K562 (cell line): ENCODE data around the gene ZBTB49. TPM values are rescaled to one million over a fixed set of nuclear protein-coding genes. Genes with fewer than 3 reads are reported as not detected.

ENCODE experiments used
- ATAC-seq: fragments of 200-7000 bp; cut with Tn5 transposase; 3 replicates; pipeline ENCODE4 v1.9.1; 2020; ENCODE audit warnings: moderate library complexity
- BruUV-seq: library from RNA; stranded (reverse); fragments of 400-500 nt; replicated peaks from 2 replicates; lab custom pipeline; 2021; lab: Mats Ljungman, UMichigan
- CTCF ChIA-PET: fragments of 300-600 bp; formaldehyde crosslinking; extraction: SDS; loops from one replicate; lab custom pipeline; 2021; ENCODE audit warnings: low intra/inter-chr PET ratio; lab: Yijun Ruan, JAX
- POLR2A ChIA-PET: fragments of 300-600, 350-650 bp; sonication (Branson Sonifier 250); formaldehyde crosslinking; extraction: SDS; loops from one replicate; lab custom pipeline; 2021; ENCODE audit warnings: antibody characterized with exemption, inconsistent platforms; lab: Yijun Ruan, JAX
- DNase-seq, 4 experiments: peaks; one replicate each; pipeline versions ENCODE4 v3.0.0 to v3.0.0-alpha.2; 2011 to 2018; ENCODE audit warnings: low spot score in 3 of 4, mixed read lengths in 3 of 4; ENCODE audit errors: extremely low read depth in 1 of 4
- FAIRE-seq: peaks from 2 replicates; lab custom pipeline; 2011; peaks lifted over from hg19 to GRCh38; lab: Jason Lieb, UNC
- H2AFZ ChIP-seq: 2 replicates; pipeline ENCODE4 v1.6.0; 2011; ENCODE audit warnings: low read depth, low read length, control low read depth, inconsistent platforms
- H3K27ac ChIP-seq: fragments of 200-600 bp; 3 replicates; pipeline ENCODE4 v1.8.0; 2011; ENCODE audit warnings: low read depth, mild to moderate bottlenecking, control low read depth, inconsistent platforms, low read length, moderate library complexity, mixed read lengths; ENCODE audit errors: extremely low read depth
- H3K27me3 ChIP-seq, 2 experiments: fragments of 300-600 bp in 1 of 2; 2 replicates in 1 of 2; 3 replicates in 1 of 2; pipeline versions ENCODE4 v1.6.0 to v1.8.0; 2011; ENCODE audit warnings: inconsistent platforms in 2 of 2, low read length in 2 of 2, mild to moderate bottlenecking in 1 of 2, mixed read lengths in 1 of 2, moderate library complexity in 1 of 2; ENCODE audit not compliant: control insufficient read depth in 2 of 2, insufficient read depth in 2 of 2
- H3K36me3 ChIP-seq: fragments of 300-600 bp; 3 replicates; pipeline ENCODE4 v1.8.0; 2011; ENCODE audit warnings: mild to moderate bottlenecking, low read length, inconsistent platforms; ENCODE audit not compliant: control insufficient read depth, insufficient read depth
- H3K4me1 ChIP-seq, 2 experiments: fragments of 200-600 bp in 1 of 2; replicated peaks in 1 of 2; 2 replicates in 1 of 2; 3 replicates in 1 of 2; pipeline versions ENCODE4 v1.5.1 to v1.8.0; 2011; ENCODE audit warnings: inconsistent platforms in 2 of 2, low read length in 2 of 2, mild to moderate bottlenecking in 1 of 2, mixed read lengths in 1 of 2, moderate library complexity in 1 of 2; ENCODE audit not compliant: control insufficient read depth in 2 of 2, insufficient read depth in 2 of 2
- H3K4me2 ChIP-seq: 2 replicates; pipeline ENCODE4 v1.6.1; 2011; ENCODE audit warnings: low read length, control low read depth, inconsistent platforms, mixed read lengths; ENCODE audit not compliant: insufficient read depth
- H3K4me3 ChIP-seq: fragments of 200-600 bp; sonication (generic), shearing (Covaris generic); 2 replicates; pipeline ENCODE4 v1.5.1; 2016; ENCODE audit warnings: control low read depth, inconsistent platforms
- H3K79me2 ChIP-seq: fragments of 200-600 bp; 3 replicates; pipeline ENCODE4 v1.8.0; 2011; ENCODE audit warnings: low read length, inconsistent platforms; ENCODE audit not compliant: control insufficient read depth, insufficient read depth
- H3K9ac ChIP-seq, 2 experiments: 2 replicates each; pipeline versions ENCODE4 v1.6.0 to v1.6.1; 2011; ENCODE audit warnings: low read depth in 2 of 2, low read length in 2 of 2, control low read depth in 1 of 2, inconsistent platforms in 1 of 2, mild to moderate bottlenecking in 1 of 2, mixed read lengths in 1 of 2; ENCODE audit not compliant: insufficient read depth in 1 of 2
- H3K9me1 ChIP-seq: one replicate; pipeline ENCODE4 v1.6.0; 2011; ENCODE audit warnings: inconsistent platforms, mild to moderate bottlenecking, low read length, moderate library complexity; ENCODE audit not compliant: control insufficient read depth, insufficient read depth
- H3K9me3 ChIP-seq: replicated peaks from 2 replicates; pipeline ENCODE4 v1.5.1; 2011; ENCODE audit warnings: low read depth, low read length, inconsistent platforms; ENCODE audit not compliant: control insufficient read depth, insufficient read depth
- H4K20me1 ChIP-seq: replicated peaks from 2 replicates; pipeline ENCODE4 v1.6.1; 2011; ENCODE audit warnings: low read length, inconsistent platforms, mixed read lengths; ENCODE audit not compliant: control insufficient read depth, insufficient read depth
- CEBPG ChIP-seq, 3 experiments: fragments of 200-800 bp in 1 of 3; sonication (Bioruptor generic) in 1 of 3; sonication (generic) in 1 of 3; formaldehyde crosslinking in 1 of 3; IDR thresholded peaks in 2 of 3; conservative IDR thresholded peaks in 1 of 3; 2 replicates each; pipeline versions ENCODE4 v1.6.1 to v1.8.0; 2016 to 2022; ENCODE audit warnings: missing compliant biosample characterization in 2 of 3, missing genetic modification characterization in 2 of 3, mild to moderate bottlenecking in 1 of 3, missing genetic modification reagents in 1 of 3
- FOXP1 ChIP-seq: sonication (generic); formaldehyde crosslinking; IDR thresholded peaks from 2 replicates; pipeline ENCODE4 v1.8.0; 2022; ENCODE audit warnings: mild to moderate bottlenecking, missing genetic modification reagents
- NFRKB ChIP-seq: fragments of 450-650 bp; IDR thresholded peaks from 2 replicates; pipeline ENCODE4 v1.6.1; 2016; ENCODE audit warnings: low read depth
- THRAP3 ChIP-seq: fragments of 450-650 bp; IDR thresholded peaks from 2 replicates; pipeline ENCODE4 v1.6.1; 2016; ENCODE audit warnings: mild to moderate bottlenecking, inconsistent platforms, borderline replicate concordance
- ZNF174 ChIP-seq: fragments of 250-450 bp; sonication (Bioruptor Pico); IDR thresholded peaks from 2 replicates; pipeline ENCODE4 v1.4.0; 2020; ENCODE audit warnings: mild to moderate bottlenecking
- WGBS: fragments of 100-300 bp; shearing (Covaris generic); methylation state at CpG from one replicate; pipeline ENCODE4 v1.1.6; 2016; ENCODE audit warnings: low coverage, mixed read lengths; ENCODE audit not compliant: insufficient coverage; ENCODE audit errors: missing lambda C conversion rate; 5-methylcytosine and 5-hydroxymethylcytosine counted together
- in situ Hi-C: fragments of 300-500 bp; cut with MboI; formaldehyde crosslinking; loops from 4 replicates; pipeline ENCODE4 v1.15.0; 2018; ENCODE audit warnings: inconsistent platforms, mixed read lengths
- intact Hi-C: fragments of 100-400 bp; cut with micrococcal nuclease; formaldehyde crosslinking; loops from 2 replicates; pipeline ENCODE4 v1.14.2; 2022
- polyA plus RNA-seq, 8 experiments: library from polyadenylated mRNA; depleted of rRNA in 4 of 8; stranded (reverse) in 5 of 8; unstranded in 3 of 8; fragments of >200 nt; fragmentation: Nextera tagmentation in 2 of 8; fragmentation: Illumina TruSeq in 1 of 8; extraction: Ambion mirVana in 2 of 8; extraction: Trizol in 1 of 8; gene quantifications; 2 replicates each; pipeline versions ENCODE4 v1.2.1 to v1.2.3, GENCODE V29; 2011 to 2014; ENCODE audit warnings: inconsistent platforms in 1 of 8, missing spikeins in 1 of 8
- total RNA-seq, 7 experiments: library from RNA; depleted of rRNA in 6 of 7; stranded (reverse); fragments of >200 nt in 6 of 7; fragmentation: Illumina TruSeq in 2 of 7; extraction: Trizol in 2 of 7; gene quantifications; 2 replicates each; pipeline versions ENCODE4 v1.2.1 to v1.2.3, GENCODE V29; 2011 to 2021; ENCODE audit warnings: low replicate concordance in 1 of 7
- TF ChIP-seq, protein P1 (sequence below): fragments of 450-650 bp; IDR thresholded peaks from 2 replicates; pipeline ENCODE4 v1.6.1; 2016; ENCODE audit warnings: mild to moderate bottlenecking
- TF ChIP-seq, protein P2 (sequence below): fragments of 200-800 bp; sonication (Bioruptor generic); IDR thresholded peaks from 2 replicates; pipeline ENCODE4 v1.6.1; 2017; ENCODE audit warnings: missing genetic modification characterization, missing compliant biosample characterization
- TF ChIP-seq, protein P3 (sequence below), 3 experiments: fragments of 200-800 bp in 1 of 3; fragments of 250-450 bp in 1 of 3; fragments of 450-650 bp in 1 of 3; sonication (Bioruptor Pico) in 1 of 3; sonication (Bioruptor generic) in 1 of 3; formaldehyde crosslinking in 1 of 3; IDR thresholded peaks; 2 replicates each; pipeline versions ENCODE4 v1.6.1 to v1.8.0; 2016 to 2022; ENCODE audit warnings: mild to moderate bottlenecking in 2 of 3, missing genetic modification characterization in 2 of 3, missing compliant biosample characterization in 1 of 3, moderate library complexity in 1 of 3
- TF ChIP-seq, protein P4 (sequence below): sonication (generic); formaldehyde crosslinking; IDR thresholded peaks from 2 replicates; pipeline ENCODE4 v1.8.1; 2023; ENCODE audit warnings: mild to moderate bottlenecking, missing genetic modification reagents

The ZBTB49 gene
- total and polyA plus RNA-seq, 9 of the 15 experiments (the other 6 are each of a cell fraction or from before 2014, with no cell fraction given): 0.49 to 8.0 (median 4.2) TPM

GRCh38 chr4:4293279-4293678, 3.2 kb downstream of the ZBTB49 start:
- ChIA-PET POLR2A (interaction anchor here (0.6 to 1.3 kb wide), 3 partner anchors 10 to 40 kb away, joined by 3 read pairs; no protein-coding TSS in a partner anchor), CTCF (no interaction called here)
- in situ Hi-C loops (no loop called here), intact Hi-C loops (no loop called here)
- Histone ChIP-seq H3K27me3 (no peaks in the 10 kb centered on the region; a peak in 1 of 5 replicates), H3K9ac (no peak overlapping the region; a peak in 1 of 4 replicates), H3K27ac (no peak overlapping the region), H2AFZ (no peak overlapping the region), H4K20me1 (0 out of 2 replicates have a peak, but pooled peaks cover 3% of the 10 kb centered on the region), H3K9me1 (no peaks in the 10 kb centered on the region), H3K4me1 (peaks cover 8 to 10% of the 10 kb centered on the region in 2 experiments; a peak in 3 of 5 replicates), H3K9me3 (no peaks in the 10 kb centered on the region), H3K79me2 (peaks cover 39% of the 10 kb centered on the region), H3K4me2 (no peak overlapping the region), H3K36me3 (peaks cover 10% of the 10 kb centered on the region), H3K4me3 (no peak overlapping the region)
- no TSS peak for BruUV-seq
- WGBS: 88% methylated on average over 3 of the region's 3 CpGs
- ATAC-seq: no peak
- no peak for FAIRE-seq
- no peak for DNase-seq
- TF ChIP-seq, protein P1, sequence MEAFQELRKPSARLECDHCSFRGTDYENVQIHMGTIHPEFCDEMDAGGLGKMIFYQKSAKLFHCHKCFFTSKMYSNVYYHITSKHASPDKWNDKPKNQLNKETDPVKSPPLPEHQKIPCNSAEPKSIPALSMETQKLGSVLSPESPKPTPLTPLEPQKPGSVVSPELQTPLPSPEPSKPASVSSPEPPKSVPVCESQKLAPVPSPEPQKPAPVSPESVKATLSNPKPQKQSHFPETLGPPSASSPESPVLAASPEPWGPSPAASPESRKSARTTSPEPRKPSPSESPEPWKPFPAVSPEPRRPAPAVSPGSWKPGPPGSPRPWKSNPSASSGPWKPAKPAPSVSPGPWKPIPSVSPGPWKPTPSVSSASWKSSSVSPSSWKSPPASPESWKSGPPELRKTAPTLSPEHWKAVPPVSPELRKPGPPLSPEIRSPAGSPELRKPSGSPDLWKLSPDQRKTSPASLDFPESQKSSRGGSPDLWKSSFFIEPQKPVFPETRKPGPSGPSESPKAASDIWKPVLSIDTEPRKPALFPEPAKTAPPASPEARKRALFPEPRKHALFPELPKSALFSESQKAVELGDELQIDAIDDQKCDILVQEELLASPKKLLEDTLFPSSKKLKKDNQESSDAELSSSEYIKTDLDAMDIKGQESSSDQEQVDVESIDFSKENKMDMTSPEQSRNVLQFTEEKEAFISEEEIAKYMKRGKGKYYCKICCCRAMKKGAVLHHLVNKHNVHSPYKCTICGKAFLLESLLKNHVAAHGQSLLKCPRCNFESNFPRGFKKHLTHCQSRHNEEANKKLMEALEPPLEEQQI: no peak
- TF ChIP-seq ZNF174 (CRISPR knock-in tag) (no peak), CEBPG (CRISPR knock-in tag; IDR thresholded peaks at IDR 0.05) (no peak), CEBPG (tag; conservative IDR thresholded peaks at IDR 0.05 in 1 of 2, IDR thresholded peaks at IDR 0.05 in 1 of 2) (no peak), NFRKB (no peak), FOXP1 (CRISPR knock-in tag) (no peak), THRAP3 (no peak)
- TF ChIP-seq, protein P2, sequence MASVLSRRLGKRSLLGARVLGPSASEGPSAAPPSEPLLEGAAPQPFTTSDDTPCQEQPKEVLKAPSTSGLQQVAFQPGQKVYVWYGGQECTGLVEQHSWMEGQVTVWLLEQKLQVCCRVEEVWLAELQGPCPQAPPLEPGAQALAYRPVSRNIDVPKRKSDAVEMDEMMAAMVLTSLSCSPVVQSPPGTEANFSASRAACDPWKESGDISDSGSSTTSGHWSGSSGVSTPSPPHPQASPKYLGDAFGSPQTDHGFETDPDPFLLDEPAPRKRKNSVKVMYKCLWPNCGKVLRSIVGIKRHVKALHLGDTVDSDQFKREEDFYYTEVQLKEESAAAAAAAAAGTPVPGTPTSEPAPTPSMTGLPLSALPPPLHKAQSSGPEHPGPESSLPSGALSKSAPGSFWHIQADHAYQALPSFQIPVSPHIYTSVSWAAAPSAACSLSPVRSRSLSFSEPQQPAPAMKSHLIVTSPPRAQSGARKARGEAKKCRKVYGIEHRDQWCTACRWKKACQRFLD: no peak
- TF ChIP-seq, protein P3, sequence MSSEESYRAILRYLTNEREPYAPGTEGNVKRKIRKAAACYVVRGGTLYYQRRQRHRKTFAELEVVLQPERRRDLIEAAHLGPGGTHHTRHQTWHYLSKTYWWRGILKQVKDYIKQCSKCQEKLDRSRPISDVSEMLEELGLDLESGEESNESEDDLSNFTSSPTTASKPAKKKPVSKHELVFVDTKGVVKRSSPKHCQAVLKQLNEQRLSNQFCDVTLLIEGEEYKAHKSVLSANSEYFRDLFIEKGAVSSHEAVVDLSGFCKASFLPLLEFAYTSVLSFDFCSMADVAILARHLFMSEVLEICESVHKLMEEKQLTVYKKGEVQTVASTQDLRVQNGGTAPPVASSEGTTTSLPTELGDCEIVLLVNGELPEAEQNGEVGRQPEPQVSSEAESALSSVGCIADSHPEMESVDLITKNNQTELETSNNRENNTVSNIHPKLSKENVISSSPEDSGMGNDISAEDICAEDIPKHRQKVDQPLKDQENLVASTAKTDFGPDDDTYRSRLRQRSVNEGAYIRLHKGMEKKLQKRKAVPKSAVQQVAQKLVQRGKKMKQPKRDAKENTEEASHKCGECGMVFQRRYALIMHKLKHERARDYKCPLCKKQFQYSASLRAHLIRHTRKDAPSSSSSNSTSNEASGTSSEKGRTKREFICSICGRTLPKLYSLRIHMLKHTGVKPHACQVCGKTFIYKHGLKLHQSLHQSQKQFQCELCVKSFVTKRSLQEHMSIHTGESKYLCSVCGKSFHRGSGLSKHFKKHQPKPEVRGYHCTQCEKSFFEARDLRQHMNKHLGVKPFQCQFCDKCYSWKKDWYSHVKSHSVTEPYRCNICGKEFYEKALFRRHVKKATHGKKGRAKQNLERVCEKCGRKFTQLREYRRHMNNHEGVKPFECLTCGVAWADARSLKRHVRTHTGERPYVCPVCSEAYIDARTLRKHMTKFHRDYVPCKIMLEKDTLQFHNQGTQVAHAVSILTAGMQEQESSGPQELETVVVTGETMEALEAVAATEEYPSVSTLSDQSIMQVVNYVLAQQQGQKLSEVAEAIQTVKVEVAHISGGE (CRISPR knock-in tag; IDR thresholded peaks at IDR 0.05): no peak
- TF ChIP-seq, protein P4, sequence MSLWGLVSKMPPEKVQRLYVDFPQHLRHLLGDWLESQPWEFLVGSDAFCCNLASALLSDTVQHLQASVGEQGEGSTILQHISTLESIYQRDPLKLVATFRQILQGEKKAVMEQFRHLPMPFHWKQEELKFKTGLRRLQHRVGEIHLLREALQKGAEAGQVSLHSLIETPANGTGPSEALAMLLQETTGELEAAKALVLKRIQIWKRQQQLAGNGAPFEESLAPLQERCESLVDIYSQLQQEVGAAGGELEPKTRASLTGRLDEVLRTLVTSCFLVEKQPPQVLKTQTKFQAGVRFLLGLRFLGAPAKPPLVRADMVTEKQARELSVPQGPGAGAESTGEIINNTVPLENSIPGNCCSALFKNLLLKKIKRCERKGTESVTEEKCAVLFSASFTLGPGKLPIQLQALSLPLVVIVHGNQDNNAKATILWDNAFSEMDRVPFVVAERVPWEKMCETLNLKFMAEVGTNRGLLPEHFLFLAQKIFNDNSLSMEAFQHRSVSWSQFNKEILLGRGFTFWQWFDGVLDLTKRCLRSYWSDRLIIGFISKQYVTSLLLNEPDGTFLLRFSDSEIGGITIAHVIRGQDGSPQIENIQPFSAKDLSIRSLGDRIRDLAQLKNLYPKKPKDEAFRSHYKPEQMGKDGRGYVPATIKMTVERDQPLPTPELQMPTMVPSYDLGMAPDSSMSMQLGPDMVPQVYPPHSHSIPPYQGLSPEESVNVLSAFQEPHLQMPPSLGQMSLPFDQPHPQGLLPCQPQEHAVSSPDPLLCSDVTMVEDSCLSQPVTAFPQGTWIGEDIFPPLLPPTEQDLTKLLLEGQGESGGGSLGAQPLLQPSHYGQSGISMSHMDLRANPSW (CRISPR knock-in tag): no peak
